HG02970 (cell line): ENCODE measurements around the gene MYO9A.
"Not testable (repeated sequence)": the region's sequence is repeated elsewhere in the genome, so short reads cannot be mapped to it uniquely, and the experiment has no call there.

ENCODE experiments used
- ATAC-seq: cut with Tn5 transposase; IDR thresholded peaks from one replicate; pipeline ENCODE4 v1.9.1; 2021; ENCODE audit warnings: mild to moderate bottlenecking, moderate library complexity, moderate number of reproducible peaks; ENCODE audit not compliant: unreplicated experiment, low FRiP score

The MYO9A gene

GRCh38 chr15:72099155-72099554 is 18.8 kb downstream of the MYO9A start:
- no peak for ATAC-seq

DNA sequence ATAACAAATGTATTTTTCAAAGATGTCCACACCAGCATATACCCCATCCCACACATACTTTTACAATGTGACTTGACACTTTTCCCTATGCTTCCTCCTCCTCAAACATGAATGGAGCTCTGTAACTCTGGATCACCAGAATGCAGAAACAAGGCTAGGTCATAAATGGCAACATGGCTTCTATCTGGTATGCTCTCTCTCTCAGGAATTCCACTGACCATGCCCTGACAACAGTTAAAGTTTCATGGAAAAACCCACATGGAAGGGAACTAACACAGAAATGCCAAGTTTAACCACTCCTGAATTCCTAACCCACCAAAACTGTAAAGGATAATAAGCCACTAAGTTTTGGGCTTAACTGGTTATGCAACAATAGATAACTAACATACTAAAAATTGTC is 19.9 kb downstream of the MYO9A start:
- no peak for ATAC-seq

- ATAC-seq: no peak
These were observed 21.2 kb downstream of the MYO9A start for GRCh38 chr15:72096796-72097195.

GRCh38 chr15:72092691-72093090 is 25.3 kb downstream of the MYO9A start:
- no peak for ATAC-seq

- no peak for ATAC-seq
These were observed 25.9 kb downstream of the MYO9A start for GRCh38 chr15:72092006-72092405.

- no peak for ATAC-seq
These were observed 30.9 kb downstream of the MYO9A start for GRCh38 chr15:72086920-72087648.

GRCh38 chr15:72086010-72086697 is 31.8 kb downstream of the MYO9A start:
- ATAC-seq: no peak

DNA sequence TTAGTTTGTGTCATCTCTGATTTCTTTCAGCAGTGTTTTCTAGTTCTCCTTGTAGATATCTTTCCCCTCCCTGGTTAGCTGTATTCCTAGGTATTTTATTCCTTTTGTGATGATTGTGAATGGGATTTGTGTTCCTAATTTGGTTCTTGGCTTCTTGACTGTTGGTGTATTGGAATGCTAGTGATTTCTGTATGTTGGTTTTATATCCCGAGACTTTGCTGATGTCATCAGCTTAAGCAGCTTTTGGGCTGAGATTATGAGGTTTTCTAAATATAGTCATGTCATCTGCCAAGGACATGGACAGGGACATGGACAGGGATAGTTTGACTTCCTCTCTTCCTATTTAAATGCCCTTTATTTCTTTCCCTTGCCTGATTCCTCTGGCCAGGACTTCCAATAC is 35.8 kb downstream of the MYO9A start:
- no peak for ATAC-seq

- no peak for ATAC-seq
These were observed 39.1 kb downstream of the MYO9A start for GRCh38 chr15:72078887-72079286.

GRCh38 chr15:72077950-72078349 is 40.0 kb downstream of the MYO9A start:
- no peak for ATAC-seq

- no peak for ATAC-seq
These were observed 43.5 kb downstream of the MYO9A start for GRCh38 chr15:72074335-72075060.

GRCh38 chr15:72071448-72071825 is 46.5 kb downstream of the MYO9A start:
- not testable (repeated sequence) for ATAC-seq

DNA sequence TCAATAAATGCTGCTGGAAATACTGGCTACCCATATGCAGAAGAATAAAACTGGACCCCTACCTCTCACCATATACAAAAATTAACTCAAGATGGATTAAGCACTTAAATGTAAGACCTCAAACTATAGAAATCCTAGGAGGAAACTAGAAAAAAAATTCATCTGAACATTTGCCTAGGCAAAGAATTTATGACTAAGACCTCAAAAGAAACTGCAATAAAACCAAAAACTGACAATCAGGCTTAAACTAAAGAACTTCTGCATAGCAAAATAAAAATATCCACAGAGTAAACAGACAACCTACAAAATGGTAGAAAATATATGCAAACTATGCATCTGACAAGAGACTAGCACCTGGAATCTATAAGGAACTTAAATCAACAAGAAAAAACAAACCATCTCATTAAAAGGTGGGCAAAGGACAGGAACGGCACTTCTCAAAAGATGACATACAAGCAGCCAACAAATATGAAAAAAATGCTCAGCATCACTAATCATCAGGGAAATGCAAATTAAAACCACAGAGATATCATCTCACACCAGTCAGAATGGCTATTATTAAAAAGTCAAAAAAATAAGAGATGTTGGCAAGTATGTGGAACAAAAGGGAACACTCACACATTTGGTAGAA is 47.0 kb downstream of the MYO9A start:
- ATAC-seq: no peak

GRCh38 chr15:72068856-72069255 is 49.1 kb downstream of the MYO9A start:
- no peak for ATAC-seq

GRCh38 chr15:72065801-72066200 is 52.1 kb downstream of the MYO9A start:
- ATAC-seq: no peak

- no peak for ATAC-seq
These were observed 54.8 kb downstream of the MYO9A start for GRCh38 chr15:72063186-72063585.

DNA sequence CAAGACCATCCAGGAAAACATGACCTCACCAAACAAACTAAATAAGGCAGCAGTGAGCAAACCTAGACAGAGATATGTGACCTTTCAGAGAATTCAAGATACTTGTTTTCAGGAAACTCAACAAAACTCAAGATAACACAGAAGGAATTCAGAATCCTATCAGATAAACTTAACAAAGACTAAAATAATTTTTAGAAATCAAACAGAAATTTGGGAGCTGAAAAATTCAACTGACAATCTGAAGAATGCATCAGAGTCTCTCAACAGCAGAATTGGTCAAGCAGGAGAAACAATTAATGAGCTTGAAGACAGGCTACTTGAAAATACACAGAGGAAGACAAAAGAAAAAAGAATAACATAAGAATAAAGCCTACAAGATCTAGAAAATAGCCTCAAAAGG is 55.6 kb downstream of the MYO9A start:
- no peak for ATAC-seq

DNA sequence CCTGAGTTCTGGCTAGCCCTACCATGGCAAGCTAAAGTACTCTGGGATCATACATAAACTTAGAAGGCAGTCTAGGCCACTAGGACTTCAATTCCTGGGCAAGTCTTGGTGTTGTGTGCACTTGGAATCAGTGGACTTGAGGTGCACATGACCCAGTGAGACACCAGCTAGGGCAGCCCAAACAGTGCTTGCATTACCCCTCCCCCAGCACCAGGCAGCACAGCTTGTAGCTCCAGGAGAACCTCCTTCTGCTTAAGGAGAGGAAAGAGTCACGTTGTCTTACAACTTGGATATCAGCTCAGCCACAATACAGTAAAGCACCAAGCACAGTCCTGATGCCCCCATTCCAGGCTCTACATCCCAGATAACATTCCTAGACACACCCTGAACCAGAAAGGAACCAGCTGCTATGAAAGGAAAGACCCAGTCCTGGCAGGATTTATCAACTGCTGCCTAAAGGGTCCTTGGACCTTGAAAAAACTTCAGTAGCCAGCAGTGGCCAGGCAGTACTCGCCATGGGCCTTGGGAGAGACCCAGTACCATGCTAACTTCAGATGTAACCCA is 57.2 kb downstream of the MYO9A start:
- no peak for ATAC-seq

DNA sequence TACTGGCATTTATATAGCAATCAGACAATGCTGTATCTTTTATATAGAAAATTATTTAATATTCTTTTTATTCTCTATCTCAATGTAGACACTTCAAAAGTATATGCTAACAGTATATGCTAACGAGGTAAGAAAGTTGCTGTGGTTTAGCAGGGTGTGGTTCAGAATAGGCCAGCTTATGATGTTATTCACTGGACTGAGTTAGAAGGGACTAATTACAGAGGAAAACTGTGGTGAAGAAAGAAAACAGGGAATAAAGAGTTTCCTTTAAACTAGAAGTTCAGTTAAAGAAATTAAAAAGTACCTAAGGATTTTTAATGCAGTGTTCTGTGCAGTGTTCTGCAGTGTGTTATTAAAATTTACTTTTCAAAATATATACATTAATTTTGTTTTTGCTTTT is 59.4 kb downstream of the MYO9A start:
- ATAC-seq: no peak

- ATAC-seq: no peak
These were observed 60.3 kb downstream of the MYO9A start for GRCh38 chr15:72057548-72058091.
